GM21528 (cell line): ENCODE data around the gene ODF2.
"Not testable (repeated sequence)": the region's sequence is repeated elsewhere in the genome, so short reads cannot be mapped to it uniquely, and the experiment has no call there.

Source experiments
- ATAC-seq: cut with Tn5 transposase; IDR thresholded peaks from one replicate; pipeline ENCODE4 v1.9.1; 2021; ENCODE audit warnings: mild to moderate bottlenecking, moderate library complexity; ENCODE audit not compliant: unreplicated experiment, low FRiP score

ODF2 gene

DNA sequence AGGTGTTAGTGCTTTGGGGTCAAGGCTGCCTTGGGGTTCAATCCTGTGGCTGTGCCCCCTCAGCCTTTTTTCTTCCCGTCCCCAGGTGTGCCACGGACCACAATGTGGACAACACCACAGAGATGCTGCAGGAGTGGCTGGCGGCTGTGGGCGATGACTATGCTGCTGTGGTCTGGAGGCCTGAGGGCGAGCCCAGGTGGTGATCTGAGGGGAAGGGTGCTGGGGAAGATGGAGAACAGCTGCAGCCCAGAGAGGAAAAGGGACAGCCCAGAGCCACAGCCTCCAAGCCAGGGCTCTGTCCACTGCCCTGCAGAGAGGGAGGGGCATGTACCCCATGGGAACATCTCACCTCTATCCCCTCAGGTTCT, 33.0 kb upstream of the ODF2 start:
- ATAC-seq: no peak

GRCh38 chr9:128423356-128423755, 32.5 kb upstream of the ODF2 start:
- ATAC-seq: not testable (repeated sequence)

GRCh38 chr9:128424268-128424780, 31.5 kb upstream of the ODF2 start:
- no peak for ATAC-seq

- ATAC-seq: no peak
Observed at GRCh38 chr9:128428644-128429512, 26.9 kb upstream of the ODF2 start.

DNA sequence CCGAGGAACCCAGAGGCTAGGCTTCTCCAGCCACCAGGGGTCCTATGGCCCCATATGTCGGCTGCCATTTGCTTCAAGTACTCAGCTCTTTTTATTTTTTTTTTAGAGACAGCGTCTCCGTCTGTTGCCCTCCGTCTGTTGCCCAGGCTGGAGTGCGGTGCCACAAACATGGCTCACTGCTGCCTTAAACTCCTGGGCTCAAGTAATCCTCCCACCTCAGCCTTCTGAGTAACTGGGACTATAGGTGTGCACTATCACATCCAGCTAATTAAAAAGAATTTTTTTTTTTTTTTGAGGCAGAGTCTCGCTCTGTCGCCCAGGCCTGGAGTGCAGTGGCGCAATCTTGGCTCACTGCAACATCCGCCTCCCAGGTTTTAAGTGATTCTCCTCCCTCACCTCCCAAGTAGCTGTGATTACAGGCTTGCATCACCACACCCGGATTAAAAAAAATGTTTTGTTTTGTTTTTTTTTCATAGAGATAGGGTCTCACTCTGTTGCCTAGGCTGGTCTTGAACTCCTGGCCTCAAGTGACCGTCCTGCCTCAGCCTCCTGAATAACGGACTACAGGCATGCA, 26.2 kb upstream of the ODF2 start:
- no peak for ATAC-seq

GRCh38 chr9:128431207-128431606, 24.6 kb upstream of the ODF2 start:
- ATAC-seq: no peak

DNA sequence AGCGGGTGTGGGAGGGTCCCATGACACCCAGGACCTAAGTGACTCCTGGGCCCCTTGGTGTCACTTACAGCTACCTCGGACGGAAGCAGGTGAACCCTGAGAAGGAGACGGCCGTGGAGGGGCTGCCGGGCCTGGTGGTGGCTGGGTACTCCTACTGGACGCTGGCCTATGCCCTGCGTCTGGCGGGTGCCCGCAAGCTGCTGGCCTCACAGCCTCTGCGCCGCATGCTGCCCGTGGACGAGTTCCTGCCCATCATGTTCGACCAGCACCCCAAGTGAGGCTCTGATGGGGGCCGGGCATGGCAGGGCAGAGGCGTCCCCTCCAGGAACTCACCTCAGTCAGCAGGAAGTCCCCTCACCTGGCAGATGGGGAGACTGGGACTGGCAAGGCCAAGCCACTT, 21.5 kb upstream of the ODF2 start:
- no peak for ATAC-seq

- ATAC-seq: no peak
Observed at GRCh38 chr9:128435611-128436010, 20.2 kb upstream of the ODF2 start.

DNA sequence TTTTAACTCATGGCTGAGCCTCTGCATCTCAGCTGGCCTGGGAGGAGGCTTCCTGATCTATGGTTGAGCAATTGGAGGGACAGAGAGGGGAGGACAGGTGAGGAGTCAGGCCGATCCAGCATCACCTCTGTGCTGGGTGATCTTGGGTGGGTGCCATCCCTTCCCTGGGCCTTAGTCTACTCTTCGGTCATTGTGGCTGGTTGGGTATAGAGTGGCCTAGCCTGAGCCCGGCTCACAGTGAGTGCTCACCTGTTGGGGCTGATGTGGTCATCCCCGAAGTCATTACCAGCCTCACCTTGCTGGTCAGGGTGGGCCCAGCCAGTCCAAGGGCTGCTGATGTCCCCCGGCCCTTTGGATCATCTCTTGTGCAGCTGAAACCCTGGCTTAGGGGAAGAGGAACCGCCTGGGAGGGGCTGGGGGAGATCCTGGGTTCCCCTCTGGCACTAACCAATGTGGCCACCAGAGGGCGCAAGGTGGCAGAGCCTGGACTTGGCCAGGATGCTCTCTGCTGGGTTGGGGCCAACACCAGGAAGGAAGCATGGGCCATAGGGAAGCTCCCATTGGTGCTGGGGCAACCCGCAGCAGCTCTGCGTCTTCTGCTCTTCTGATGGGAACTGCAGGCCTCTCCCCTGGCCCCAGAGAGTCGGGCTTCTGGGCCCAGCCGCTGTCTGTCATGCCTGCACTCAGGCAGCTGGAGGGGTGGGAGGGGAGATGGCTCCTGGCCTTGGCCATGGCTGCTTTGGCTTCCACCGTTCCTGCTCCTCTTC, 17.3 kb upstream of the ODF2 start:
- ATAC-seq: no peak

GRCh38 chr9:128439273-128439672, 16.5 kb upstream of the ODF2 start:
- ATAC-seq: no peak

- ATAC-seq: no peak
Observed at GRCh38 chr9:128442150-128442549, 13.7 kb upstream of the ODF2 start.

DNA sequence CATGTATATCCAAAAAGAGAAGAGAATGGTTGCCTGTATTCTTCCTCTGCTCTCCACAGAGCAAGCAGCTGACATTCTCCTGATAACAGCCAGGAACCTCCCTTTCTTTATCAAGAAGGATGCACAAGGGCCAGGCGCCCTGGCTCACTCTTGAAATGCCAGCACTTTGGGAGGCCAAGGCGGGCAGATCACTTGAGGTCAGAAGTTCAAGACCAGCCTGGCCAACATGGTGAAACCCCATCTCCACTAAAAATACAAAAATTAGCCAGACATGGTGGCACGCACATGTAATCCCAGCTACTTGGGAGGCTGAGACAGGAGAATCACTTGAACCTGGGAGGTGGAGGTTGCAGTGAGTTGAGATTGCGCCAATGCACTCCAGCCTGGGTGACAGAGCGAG, 9.3 kb upstream of the ODF2 start:
- not testable (repeated sequence) for ATAC-seq

- no peak for ATAC-seq
Observed at GRCh38 chr9:128448746-128449145, 7.1 kb upstream of the ODF2 start.

- ATAC-seq: no peak
Observed at GRCh38 chr9:128454991-128455390, 815 bp upstream of the ODF2 start.

GRCh38 chr9:128456613-128457061, 831 bp downstream of the ODF2 start:
- ATAC-seq: peak; percentile 60

- no peak for ATAC-seq
Observed at GRCh38 chr9:128457207-128457606, 1.4 kb downstream of the ODF2 start.

- no peak for ATAC-seq
Observed at GRCh38 chr9:128459011-128459410, 3.2 kb downstream of the ODF2 start.

- ATAC-seq: no peak
Observed at GRCh38 chr9:128469070-128469469, 13.3 kb downstream of the ODF2 start.

DNA sequence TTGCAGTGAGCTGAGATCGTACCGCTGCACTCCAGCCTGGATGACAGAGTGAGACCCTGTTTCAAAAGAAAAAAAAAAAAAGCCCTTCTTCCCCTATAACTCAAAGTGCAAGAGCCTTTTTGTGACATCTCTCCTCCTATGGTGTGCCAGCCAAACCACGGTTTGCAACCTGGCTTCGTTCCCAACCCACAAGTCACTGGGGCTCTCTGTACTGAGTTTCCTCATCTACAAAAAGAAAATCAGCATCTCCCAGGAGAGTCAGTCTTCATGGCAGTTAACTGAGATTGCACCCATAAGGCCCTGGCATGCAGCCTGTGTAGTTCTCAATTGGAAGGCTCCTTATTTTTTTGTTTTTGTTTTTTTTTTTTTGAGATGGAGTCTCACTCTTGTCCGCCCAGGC, 14.8 kb downstream of the ODF2 start:
- no peak for ATAC-seq

- ATAC-seq: no peak
Observed at GRCh38 chr9:128473104-128473503, 17.3 kb downstream of the ODF2 start.

- ATAC-seq: no peak
Observed at GRCh38 chr9:128475867-128476266, 20.1 kb downstream of the ODF2 start.
